ENCODE measurements around the gene SYTL1.

GRCh38 chr1:27361553-27361952 lies 19.7 kb downstream of the SYTL1 start:
- TF ChIP-seq CEBPB (IDR thresholded peaks at IDR 0.05) (no peak), RAD21 (IDR thresholded peaks at IDR 0.05; ENCODE audit: low read depth) (no peak), TCF12 (IDR thresholded peaks at IDR 0.05; ENCODE audit: low read depth) (no peak), EP300 (IDR thresholded peaks at IDR 0.05; ENCODE audit: borderline replicate concordance) (no peak), TAF1 (IDR thresholded peaks at IDR 0.05; ENCODE audit: low read depth) (no peak), YY1 (IDR thresholded peaks at IDR 0.05; ENCODE audit: low read depth) (no peak)
